Gastrocnemius medialis (tissue), 4 donors: ENCODE measurements around the gene MAL.

Source experiments
- POLR2A ChIP-seq, 2 donors: fragments of 450-650 bp; IDR thresholded peaks; one replicate each; pipeline ENCODE4 v1.6.1; 2017; ENCODE audit warnings: antibody characterized with exemption in 2 of 2, mild to moderate bottlenecking in 2 of 2, moderate library complexity in 2 of 2
- TF ChIP-seq, protein P1 (sequence below), 5 experiments: fragments of 450-650 bp in 3 of 5; fragments of 200-600 bp in 2 of 5; sonication (generic) in 2 of 5; IDR thresholded peaks in 4 of 5; conservative IDR thresholded peaks in 1 of 5; 1 replicate in 4 of 5; 2 replicates in 1 of 5; pipeline ENCODE4 v1.5.1; 2016 to 2019; ENCODE audit warnings: antibody characterized with exemption in 5 of 5, mild to moderate bottlenecking in 3 of 5, moderate library complexity in 3 of 5

DNA sequence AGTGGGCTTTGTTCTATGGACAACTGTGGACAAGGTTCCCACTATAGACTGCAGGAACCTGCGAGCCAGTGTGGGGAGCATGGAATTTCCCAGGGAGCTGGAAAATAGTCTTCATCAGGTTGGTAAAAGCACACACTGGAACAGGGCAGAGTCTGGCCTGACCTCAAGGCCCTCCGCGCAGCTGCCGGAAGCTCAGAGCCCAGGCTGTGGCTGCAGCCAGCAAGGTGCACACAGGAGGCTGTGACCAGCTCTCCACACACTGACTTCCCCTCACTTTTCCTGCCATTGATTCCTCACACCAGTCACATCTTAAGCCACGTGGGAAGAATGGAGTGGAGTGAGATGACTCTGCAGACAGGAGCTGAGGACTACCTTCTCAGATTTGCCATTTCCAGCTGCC, 19.1 kb downstream of the MAL start:
- TF ChIP-seq, protein P1, sequence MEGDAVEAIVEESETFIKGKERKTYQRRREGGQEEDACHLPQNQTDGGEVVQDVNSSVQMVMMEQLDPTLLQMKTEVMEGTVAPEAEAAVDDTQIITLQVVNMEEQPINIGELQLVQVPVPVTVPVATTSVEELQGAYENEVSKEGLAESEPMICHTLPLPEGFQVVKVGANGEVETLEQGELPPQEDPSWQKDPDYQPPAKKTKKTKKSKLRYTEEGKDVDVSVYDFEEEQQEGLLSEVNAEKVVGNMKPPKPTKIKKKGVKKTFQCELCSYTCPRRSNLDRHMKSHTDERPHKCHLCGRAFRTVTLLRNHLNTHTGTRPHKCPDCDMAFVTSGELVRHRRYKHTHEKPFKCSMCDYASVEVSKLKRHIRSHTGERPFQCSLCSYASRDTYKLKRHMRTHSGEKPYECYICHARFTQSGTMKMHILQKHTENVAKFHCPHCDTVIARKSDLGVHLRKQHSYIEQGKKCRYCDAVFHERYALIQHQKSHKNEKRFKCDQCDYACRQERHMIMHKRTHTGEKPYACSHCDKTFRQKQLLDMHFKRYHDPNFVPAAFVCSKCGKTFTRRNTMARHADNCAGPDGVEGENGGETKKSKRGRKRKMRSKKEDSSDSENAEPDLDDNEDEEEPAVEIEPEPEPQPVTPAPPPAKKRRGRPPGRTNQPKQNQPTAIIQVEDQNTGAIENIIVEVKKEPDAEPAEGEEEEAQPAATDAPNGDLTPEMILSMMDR (IDR thresholded peaks at IDR 0.05 in 4 of 5, conservative IDR thresholded peaks at IDR 0.05 in 1 of 5) = no peak
- no peak for TF ChIP-seq POLR2A (IDR thresholded peaks at IDR 0.05)
